ENCODE data around the gene HSD11B2.
"Not testable (repeated sequence)": the region's sequence is repeated elsewhere in the genome, so short reads cannot be mapped to it uniquely, and the experiment has no call there.

Gene HSD11B2

DNA sequence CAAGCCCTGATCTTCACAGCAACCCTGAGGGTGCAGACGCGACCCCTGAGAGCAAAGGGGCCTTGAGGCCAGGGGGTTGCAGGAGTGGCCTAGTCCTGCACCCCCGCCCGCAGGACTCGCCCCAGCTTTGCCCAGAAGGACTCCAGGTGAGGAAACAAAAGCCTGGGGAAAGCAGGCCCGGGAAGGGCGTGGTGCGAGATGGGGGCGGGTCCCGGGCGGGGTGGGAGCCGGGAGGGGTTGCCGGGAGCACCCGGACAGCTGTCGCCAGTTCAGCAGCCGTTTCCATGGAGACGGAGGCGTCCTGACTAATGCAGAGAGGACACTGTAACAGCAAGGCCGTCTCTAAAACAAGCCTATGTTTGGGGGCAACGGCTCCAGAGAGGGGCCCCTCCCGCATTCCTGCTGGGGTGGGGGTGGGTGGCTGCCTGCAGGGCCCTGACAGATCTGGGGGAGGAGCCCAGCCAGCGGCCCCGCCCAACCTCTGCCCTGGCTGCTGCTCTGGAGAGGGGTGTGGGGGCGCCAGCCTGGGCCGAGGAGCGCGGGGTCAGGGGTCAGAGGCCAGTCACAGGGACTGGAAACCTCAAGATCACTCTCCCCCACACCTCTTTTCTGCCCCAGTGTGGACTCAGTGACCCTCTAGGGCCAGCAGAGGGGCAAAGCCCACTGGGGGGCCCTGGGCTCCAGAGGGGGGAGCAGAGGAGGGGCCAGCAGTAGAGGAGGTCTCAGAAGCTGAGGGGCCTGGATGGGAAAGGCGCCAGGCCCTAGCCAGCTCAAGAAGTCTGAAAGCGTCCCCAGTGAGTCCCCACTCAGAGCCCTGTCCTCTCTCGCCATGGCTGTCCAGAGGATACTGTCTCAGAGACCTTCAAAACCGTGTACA is 34.5 kb upstream of the HSD11B2 start:
- DNase-seq, result peak; percentile 75

DNA sequence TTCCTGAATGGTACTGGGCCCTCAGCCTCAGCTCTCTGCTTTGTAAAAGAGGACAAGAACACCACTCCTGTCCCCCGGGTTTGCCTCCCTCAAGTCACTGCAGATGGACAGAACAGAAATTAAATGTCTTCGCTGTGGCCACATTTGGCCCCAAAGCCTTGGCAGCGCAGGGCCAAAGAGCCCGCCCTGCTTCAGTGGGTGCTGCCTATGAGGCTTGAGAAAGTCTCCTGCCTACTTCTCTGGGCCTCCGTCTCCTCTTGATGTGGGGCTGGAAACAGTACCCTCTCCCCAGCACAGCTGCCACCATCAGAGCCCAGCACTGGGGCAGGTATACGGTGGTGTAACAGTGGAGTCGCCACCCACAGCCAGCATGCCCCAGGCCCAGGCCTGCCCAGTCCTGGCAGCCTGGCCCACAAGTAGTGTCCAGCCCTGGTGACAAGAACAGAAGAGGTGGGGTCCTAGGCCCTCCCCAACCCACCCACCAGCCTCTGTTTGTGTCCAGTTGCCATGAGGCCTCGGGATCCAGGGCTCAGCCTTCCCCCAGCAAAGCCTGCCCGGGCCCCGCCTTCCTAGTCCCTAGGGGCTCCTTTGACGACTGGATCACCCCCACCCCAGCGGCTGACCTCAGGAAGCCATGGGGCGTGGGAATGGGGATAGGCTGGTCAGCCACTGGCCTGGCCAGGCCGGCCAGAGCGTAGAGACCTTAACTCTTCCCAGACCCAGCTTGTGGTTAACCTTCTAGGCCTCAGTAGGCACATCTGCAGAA is 33.7 kb upstream of the HSD11B2 start:
- no peak for DNase-seq

DNA sequence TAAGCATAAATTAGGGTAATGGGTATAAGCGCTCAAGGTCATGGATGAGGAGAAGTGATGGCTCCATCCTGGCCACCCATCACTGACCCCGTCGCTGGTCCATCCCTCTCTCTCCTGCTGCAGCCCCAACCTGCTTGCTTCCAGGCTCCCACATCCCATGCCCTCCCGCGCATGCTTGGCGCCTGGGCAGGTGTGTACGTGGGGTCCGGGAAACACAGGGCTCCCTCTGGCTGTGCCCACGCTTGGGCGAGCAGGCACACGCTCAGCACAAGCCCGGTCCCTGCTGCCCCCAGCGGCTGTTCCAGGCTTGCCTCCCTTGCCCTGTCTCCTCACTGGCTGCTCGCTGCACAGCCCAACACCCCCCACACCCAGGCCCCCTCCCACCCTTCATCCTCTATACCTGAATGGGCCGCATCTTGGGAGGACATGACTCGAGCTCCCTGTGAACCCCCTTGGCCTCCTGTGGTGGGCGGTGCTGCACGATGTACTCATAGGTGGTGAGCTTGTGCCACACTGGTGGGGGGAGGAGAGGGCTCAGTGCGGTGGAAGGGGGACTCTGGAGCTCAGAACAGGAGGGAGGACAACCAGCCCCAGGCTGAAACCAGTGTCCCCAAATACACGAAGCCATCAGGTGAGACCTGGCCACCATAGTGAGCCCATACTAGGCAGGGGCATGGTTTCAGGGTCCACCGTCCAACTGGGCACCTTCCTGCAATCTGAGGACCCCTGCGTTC is 32.9 kb upstream of the HSD11B2 start:
- DNase-seq, result no peak

DNA sequence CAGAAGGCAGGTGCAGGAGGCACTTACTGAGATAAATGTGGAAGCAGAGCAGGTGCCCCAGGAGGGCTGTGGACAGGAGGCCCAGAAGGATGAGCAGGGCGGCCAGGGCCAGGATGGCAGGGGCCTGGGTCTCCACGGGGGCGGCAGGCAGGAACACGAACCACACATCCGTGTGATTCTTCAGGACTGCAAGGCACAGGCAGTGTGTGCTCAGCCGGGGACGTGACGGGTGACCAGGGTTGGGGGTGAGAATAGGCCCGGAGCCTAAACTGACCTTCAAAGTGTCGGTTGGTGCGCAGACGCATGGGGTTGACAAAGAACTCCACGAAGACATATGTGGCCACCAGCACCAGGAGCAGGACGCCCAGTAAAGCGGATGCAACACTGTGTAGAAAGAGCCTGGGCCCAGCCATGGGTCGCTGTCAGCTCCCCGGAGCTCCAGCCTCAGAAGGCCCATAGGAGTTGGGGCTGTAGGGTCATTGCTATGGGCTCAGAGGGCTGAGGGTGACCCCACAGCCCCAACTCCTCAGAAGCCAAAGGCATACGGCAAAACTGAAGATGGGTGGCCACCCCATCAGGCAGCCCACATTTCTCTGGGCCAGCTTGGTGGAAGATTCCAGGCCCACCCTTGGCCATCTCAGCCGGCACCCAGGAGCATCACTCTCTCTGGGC is 32.2 kb upstream of the HSD11B2 start:
- DNase-seq, result no peak

DNA sequence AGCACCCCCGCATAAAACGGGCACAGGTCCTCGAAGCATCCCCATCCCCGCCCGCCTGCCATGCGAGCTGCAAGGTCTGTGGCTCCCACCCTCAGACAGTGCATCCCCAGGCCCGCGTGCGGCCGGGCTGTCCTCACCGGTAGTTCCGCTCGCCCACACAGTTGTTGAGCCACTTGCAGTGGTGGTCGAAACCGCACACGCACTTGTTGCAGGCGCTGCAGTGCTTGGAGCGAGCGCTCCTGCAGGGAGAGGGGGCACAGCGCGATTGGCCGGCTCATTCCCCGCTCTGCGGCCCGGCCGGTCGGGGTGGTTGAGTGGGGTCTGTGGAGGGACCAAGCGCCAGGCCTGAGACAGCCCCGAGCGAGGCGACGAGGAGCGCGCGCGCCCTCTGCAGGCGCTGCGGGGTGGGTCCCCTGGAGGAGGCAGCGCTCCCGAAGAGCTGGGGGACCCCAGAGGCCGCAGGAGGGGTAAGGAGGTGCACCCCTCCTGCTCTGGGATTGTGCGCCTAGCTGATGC is 31.6 kb upstream of the HSD11B2 start:
- no peak for DNase-seq

DNA sequence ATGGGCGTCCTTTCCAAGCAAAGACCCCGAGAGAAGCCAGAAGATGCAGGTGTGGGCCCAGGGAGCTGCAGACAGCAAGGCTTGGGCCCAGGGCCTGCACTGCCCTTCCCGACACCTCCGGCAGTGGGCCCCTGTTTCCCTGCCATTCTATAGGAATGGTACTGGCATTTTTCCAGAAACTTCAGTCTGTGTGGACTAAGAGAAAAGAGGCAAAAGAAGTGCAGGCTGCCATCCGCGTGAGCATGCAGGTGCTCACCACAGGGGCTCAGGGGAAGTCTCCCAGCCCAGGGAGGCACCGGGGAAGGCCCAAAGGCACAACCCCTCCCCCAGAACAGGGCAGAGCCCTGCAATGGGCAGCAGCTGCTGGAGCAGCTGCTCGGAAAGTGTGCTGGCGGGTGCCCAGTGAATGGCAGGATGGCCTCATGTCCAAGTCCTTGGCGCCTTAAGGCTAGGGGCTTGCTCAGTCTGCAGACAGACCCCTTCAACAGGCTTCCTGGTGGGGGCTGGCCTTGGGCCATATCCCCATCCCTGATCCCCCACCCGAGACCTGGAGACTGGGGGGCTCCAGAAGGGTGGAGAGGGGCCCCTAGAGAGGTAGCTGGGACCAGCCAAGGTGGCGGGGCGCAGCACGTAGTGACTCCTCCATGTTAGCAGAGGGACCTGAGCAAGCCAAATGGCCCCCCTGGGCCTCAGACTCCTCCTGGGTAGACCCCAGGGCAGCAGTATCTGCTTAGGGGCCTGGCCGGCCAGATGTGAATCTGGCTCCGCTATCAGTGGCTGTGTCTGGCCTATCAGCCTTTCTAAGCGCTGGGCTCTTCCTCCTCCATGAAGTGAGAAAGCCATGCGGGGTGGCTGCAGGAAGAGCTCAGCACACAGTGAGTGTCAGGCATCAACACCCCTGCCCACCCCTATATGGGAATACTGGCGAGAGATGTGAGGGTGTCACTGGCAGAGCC is 30.9 kb upstream of the HSD11B2 start:
- peak; percentile 74 for DNase-seq

DNA sequence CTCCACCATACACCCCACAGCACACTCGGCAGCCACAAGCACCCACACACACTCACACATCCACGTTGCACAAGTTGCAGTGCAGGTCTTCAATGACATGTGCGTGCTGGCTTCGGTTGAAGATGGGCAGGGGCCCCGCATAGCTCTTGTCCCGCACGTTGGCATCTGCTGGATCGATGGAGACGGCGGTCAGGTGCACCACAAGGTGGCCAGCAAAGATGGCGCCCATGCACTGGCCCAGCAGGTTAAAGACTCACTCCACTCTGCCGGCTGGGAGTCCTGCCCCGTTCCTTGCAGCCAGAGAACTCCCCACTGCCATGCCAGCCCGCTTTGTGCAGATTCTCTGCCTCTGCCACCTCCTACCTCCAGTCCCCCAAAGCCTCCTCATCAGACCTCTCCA is 30.0 kb upstream of the HSD11B2 start:
- DNase-seq, result no peak

DNA sequence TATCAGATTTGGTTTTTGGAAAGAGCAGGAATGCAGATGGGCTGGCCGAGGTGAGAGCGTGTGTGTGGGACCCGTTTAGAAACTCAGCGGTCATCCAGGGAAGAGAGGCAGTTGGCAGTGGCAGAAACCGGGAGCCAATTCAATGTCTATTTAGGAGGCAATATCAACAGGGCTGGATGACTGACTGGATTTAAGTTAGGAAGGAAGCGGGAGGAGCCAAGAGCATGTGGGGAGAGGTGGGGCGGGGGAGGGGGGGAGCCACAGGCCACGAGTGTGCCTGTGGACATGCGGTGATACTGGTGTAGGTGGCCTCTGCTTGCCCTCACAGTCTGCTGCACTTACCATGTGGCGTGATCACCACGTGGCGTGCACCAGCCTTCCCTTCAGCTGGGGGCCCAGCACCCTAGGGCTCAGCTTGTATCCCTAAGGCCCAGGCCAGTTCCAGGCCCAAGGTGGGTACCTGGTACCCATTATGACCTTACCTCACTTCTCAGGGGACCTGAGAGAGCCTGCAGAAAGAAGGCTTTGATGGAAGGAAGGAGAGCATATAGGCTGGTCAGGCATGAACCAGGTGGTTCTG is 26.9 kb upstream of the HSD11B2 start:
- no peak for DNase-seq

DNA sequence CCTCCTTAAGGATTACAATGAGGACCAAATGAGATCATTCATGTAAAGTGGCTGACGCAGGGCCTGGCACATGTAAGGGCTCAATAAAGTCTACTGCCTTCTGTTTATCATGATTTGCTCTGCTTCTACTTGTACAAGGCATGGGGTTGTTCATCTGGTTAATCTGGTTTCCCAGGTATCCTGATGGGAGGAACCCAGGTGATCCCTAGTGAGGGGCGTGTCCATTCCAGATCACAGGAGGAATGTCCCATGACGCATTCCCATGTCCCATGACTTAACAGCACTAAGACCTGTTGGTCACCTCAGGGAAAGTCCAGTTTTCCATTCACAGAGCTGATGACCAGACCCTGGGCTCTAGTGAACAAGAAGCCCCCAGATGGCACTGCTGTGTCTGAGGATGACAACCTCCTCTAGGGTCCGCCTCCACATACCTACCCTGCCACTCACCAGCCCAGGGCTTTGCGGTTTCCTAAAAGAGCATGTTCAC is 26.1 kb upstream of the HSD11B2 start:
- DNase-seq, result no peak

DNA sequence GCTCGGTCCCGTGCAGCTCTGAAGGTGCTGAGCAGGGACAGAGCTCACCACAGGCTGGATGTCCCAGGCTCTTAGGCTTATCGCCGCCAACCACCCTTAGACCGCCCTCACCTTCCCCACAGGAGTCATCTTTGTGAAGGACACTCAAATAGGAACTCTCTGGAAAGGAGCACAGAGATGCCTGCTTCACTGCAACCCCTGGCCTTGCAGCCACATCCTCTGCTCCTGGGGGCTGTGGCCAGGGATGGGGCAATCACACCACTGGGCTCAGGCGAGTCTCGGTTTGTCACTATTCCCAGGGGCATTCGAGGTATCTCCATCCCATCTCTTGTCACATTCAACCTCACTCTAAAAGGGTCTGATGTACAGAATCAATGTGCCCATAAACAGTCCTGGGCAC is 25.6 kb upstream of the HSD11B2 start:
- no peak for DNase-seq

DNA sequence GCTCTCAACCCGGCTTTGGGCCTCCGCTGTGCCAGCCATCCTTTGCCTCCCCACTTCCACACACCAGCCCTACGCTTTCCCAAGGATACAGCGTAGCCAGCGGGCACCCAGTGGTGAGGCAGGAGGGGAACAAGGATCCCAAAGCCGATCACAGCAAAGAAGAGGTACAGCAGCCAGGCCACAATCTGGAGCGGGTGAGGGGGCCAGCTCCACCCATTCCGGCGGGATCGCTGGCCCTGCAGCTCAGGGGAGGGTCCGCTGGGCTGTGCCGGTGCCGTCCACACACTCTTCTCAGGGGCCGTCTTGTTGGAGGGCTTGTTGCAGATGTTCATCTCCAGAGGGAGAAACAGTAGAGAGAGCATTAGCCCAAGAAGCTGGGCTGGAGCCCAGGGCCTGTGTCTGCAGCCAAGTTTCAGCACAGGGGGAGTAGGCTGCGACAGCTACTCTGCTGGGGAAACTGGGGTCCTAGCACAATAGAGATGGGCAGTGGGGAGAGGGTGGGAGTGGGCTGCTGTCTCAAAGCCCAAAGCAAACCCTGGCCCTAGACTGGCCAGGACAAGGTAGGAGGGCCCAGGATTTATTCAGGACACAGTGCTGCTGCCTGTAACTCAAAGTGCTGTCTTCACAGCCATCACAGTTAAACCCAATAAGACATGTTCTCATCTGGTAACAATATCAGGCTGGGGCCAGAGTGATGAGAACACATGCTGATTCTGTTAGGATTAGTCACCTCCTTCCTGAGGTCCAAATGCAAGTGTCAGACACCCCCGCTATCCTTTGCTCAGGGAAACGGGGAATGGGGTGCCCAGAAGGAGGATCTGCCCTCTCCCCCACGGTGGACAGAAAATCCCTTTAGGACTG is 24.6 kb upstream of the HSD11B2 start:
- no peak for DNase-seq

DNA sequence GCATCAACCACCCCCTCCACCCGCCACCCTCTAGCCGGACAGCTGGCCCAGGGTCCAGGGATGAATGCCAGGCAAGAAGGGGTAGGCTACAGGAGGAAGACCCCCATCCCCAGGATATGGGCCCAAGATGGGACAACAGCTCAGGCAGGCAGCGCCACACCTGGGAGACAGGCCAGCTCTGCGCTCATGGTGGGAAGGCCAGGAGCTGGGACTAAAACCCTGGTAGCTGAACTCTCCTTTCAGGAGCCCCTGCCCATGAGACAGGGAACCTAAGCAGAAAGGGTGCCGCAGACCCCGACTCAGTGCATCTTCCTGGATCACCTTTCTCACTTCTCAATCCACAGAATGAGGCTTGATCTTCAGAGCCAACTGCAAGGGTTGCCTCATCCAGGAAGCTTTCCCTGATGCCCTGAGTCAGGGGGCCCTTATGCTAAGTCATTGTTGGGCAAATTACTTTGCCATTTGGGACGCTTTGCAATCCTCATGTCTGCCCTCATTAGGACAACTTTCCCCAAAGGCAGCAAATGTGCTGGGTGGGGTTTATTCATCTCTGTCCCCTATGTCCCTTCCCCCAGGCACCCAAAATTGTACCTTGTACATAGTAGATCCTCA is 23.6 kb upstream of the HSD11B2 start:
- no peak for DNase-seq

DNA sequence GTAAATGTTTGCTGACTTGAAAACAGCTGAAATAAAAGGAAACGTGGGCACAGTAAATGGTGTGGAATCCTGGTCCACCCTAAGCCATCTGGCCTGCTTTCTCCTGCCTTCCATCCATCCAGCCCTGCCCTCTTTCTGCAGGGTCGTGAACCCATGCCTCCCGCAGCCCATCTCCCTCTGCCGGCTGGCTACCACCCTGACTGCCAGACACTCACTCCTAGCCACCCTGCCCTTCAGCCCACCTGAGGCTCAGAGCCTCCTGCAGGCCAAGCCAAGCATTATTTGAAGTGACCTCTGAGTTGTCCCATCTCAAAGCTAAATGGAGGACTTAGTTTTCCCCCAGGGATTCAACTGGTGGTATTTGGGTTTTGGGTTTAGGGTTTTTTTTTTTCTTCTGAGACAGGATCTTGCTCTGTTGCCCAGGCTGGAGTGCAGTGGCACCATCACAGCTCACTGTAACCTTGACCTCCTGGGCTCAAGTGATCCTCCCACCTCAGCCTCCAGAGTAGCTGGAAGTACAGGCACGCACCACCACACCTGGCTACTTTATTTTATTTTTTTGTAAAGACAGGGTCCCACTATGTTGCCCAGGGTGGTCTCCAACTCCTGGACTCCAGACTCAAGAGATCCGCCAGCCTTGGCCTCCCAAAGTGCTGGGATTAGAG is 23.0 kb upstream of the HSD11B2 start:
- DNase-seq, result no peak

DNA sequence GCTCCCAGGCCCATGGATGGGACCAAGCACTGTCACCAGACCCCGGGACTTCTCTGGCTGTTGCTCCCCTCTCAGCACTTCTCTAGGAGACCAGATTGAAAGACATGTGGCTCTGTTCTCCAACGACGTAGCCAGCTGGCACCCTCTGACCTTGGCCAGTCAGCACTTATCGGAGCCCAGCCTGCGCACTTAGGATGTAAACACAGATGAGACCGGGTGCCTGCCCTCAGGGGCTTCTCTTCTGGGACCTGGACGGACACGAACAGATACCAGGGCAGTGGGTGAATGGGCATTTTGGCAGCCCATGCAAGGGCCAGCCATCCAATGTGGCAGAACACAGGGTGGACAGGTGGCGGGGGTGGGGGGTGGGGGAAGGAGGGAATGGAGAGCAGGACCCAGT is 21.3 kb upstream of the HSD11B2 start:
- DNase-seq, result no peak

DNA sequence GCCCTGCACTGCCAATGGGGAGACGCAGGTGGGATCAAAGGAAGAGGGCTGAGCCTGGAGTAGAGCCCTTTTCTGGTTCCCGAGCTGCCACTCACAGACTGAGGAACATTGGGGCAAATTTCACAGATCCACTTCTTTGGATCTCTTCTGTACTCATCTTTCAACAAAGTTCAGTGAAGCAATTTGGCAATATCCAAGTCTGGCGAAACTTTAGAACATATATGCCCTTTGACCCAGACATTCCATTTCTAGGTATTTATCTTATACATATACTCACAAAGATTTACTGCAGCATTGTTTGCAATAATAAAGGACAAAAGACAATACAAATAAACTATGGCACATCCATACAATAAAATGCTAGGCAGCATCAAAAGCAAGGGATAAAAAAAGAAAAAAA is 19.6 kb upstream of the HSD11B2 start:
- no peak for DNase-seq

DNA sequence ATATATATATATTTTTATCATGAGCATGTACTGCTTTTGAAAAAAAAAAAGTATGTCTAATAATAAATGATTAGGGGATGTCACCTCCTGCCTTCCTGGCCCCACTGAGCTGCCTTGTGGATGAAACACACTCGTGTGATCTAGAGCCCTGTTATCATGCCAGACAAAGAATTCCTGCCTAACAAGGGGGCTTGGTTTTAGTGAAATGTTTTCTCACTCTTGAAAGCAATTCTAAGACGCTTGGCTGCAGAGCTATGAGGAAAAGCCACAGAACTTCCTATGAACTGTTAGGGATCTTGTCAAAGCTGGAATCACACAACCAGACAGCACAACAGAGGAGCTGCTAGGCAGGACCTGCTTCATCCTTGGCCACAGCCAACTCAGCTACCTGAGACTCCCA is 18.6 kb upstream of the HSD11B2 start:
- DNase-seq, result no peak

DNA sequence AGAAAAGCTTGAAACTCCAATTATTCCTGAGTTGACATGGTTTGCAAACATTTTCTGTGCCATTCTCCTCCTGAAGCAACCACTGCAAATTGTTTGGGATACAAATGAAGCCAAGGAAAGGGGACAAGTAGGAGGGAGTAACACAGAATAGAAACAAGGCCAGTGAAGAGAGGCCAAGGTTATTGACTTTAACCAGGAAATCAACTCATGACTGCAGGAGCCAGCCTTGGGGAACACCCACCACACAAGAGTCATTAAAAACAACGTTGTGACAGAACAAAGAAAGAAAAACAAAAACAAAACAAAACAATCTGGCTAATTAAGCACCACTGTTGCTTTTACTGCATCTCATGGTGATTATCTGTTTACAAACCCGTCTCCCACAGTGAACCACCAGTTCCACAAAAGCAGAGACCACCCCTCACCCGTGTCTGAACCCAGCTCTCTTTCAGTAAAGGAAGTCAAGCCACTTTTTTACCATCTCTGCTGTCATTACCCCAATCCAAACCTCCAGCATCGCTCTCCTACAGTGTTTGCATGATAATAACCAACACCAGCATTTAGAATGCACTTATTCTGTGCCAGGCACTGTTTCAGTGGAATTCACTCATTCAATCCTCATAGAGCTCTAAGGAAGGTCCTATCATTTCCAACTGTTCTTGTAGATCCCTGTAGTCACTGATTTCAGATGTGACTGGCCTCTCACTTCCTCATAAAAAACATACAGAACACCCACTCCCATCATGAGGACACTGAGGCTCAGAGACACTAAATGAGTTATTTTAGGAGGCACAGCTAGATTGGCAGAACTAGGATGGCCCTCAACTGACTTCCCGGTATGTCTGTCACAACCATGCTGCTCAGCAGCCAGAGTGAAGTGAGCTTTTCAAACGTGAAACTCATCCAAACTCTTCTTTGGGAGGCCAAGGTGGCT is 16.7 kb upstream of the HSD11B2 start:
- DNase-seq, result no peak

DNA sequence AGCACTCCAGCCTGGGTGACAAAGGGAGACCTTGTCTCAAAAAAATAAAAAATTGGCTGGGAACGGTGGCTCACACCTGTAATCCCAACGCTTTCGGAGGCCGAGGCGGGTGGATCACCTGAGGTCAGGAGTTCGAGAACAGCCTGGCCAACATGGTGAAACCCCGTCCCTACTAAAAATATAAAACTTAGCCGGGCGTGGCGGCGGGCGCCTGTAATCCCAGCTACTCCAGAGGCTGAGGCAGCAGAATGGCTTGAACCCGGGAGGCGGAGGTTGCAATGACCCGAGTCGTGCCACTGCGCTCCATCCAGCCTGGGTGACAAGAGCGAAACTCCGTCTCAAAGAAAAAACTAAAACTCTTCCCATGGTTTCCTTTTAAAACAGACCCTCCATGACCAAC is 15.5 kb upstream of the HSD11B2 start:
- DNase-seq, result not testable (repeated sequence)
